Astrocyte (in vitro differentiated cells and primary cell): ENCODE results near the gene CRELD2.

ENCODE experiments used
- EZH2 ChIP-seq: IDR thresholded peaks from 2 replicates; pipeline ENCODE4 v1.6.1; 2012; ENCODE audit warnings: mild to moderate bottlenecking, low read length, inconsistent platforms; ENCODE audit not compliant: insufficient read depth
- TF ChIP-seq, protein P1 (sequence below): IDR thresholded peaks from 2 replicates; pipeline ENCODE4 v1.5.1; 2011; ENCODE audit warnings: low read depth, mild to moderate bottlenecking, inconsistent platforms, low read length, moderate library complexity; ENCODE audit not compliant: insufficient read depth

DNA sequence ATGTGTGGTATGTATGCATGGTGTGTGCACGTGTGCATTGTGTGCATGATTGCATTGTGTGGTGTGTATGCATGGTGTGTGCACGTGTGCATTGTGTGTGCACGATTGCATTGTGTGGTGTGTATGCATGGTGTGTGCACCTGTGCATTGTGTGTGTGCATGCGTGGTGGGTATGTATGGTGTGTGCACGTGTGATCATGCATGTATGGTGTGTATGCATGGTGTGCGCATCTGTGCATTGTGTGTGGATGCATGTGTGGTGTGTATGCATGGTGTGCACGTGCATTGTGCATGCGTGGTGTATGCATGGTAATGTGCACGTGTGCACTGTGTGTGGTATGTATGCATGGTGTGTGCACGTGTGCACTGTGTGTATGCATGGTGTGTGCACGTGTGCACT lies 17.0 kb upstream of the CRELD2 start:
- TF ChIP-seq, protein P1, sequence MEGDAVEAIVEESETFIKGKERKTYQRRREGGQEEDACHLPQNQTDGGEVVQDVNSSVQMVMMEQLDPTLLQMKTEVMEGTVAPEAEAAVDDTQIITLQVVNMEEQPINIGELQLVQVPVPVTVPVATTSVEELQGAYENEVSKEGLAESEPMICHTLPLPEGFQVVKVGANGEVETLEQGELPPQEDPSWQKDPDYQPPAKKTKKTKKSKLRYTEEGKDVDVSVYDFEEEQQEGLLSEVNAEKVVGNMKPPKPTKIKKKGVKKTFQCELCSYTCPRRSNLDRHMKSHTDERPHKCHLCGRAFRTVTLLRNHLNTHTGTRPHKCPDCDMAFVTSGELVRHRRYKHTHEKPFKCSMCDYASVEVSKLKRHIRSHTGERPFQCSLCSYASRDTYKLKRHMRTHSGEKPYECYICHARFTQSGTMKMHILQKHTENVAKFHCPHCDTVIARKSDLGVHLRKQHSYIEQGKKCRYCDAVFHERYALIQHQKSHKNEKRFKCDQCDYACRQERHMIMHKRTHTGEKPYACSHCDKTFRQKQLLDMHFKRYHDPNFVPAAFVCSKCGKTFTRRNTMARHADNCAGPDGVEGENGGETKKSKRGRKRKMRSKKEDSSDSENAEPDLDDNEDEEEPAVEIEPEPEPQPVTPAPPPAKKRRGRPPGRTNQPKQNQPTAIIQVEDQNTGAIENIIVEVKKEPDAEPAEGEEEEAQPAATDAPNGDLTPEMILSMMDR: no peak
- no peak for TF ChIP-seq EZH2
